ENCODE data around the gene RNF44. TPM values are rescaled to one million over a fixed set of nuclear protein-coding genes. Genes with fewer than 3 reads are reported as not detected.
"Not testable (repeated sequence)": the region's sequence is repeated elsewhere in the genome, so short reads cannot be mapped to it uniquely, and the experiment has no call there.

Gene RNF44
- total RNA-seq, 1 donor from 2014 or later, result 24.1 TPM

DNA sequence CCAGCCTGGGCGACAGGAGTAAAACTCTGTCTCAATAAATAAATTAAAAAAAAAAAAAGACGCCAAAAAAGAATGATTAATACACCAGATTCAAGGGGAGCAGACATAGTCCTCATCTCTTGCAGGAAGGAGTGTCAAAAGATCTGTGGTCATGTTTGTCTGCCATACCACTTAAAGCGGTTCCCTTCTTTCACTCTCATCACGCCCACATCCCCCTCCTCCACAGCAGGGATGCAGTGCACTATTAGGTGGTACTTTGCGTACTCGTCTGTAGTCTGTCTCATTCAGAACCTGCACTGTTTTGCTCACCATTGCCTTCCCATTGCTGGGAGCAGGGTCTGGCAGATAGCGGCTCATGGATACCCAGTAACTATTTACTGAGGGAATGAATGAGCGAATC, 23.2 kb upstream of the RNF44 start:
- no peak overlapping the region for H3K4me3 ChIP-seq
- no peak overlapping the region for H3K27ac ChIP-seq
- DNase-seq (ENCODE audit: low spot score in 2 of 2), result no peak
- intact Hi-C loops (cut with DNase I), result no loop called here
- no peaks in the 10 kb centered on the region for H3K36me3 ChIP-seq
- TF ChIP-seq, protein P1, sequence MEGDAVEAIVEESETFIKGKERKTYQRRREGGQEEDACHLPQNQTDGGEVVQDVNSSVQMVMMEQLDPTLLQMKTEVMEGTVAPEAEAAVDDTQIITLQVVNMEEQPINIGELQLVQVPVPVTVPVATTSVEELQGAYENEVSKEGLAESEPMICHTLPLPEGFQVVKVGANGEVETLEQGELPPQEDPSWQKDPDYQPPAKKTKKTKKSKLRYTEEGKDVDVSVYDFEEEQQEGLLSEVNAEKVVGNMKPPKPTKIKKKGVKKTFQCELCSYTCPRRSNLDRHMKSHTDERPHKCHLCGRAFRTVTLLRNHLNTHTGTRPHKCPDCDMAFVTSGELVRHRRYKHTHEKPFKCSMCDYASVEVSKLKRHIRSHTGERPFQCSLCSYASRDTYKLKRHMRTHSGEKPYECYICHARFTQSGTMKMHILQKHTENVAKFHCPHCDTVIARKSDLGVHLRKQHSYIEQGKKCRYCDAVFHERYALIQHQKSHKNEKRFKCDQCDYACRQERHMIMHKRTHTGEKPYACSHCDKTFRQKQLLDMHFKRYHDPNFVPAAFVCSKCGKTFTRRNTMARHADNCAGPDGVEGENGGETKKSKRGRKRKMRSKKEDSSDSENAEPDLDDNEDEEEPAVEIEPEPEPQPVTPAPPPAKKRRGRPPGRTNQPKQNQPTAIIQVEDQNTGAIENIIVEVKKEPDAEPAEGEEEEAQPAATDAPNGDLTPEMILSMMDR (IDR thresholded peaks at IDR 0.05), result no peak
- no peaks in the 10 kb centered on the region for H3K27me3 ChIP-seq
- H3K9me3 ChIP-seq, result no peaks in the 10 kb centered on the region
- H3K4me1 ChIP-seq, result no peaks in the 10 kb centered on the region

DNA sequence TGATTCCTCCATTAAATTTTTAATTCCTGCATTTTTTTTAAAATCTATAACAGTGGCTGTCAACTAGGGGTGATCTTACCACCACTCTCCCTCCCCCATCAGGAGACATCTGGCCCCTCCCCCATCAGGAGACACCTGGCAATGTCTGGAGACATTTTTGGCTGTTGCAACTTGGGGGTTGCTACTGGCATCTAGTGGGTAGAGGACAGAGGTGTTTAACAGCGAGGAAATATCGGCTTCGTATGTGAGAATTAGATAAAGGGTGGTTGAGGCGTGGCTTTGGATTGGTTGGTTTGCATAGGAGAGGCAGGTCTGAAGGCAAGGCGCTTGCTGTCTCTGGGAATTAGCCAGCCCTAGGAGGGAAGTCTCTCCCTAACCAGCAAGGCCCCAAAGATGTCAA, 22.5 kb upstream of the RNF44 start:
- Histone ChIP-seq H3K27ac (no peak overlapping the region), H3K4me1 (no peaks in the 10 kb centered on the region), H3K27me3 (no peaks in the 10 kb centered on the region), H3K4me3 (no peak overlapping the region), H3K36me3 (no peaks in the 10 kb centered on the region), H3K9me3 (no peaks in the 10 kb centered on the region)
- intact Hi-C loops (cut with DNase I), result no loop called here
- TF ChIP-seq, protein P1 (IDR thresholded peaks at IDR 0.05), result no peak
- no peak for DNase-seq (ENCODE audit: low spot score in 2 of 2)

DNA sequence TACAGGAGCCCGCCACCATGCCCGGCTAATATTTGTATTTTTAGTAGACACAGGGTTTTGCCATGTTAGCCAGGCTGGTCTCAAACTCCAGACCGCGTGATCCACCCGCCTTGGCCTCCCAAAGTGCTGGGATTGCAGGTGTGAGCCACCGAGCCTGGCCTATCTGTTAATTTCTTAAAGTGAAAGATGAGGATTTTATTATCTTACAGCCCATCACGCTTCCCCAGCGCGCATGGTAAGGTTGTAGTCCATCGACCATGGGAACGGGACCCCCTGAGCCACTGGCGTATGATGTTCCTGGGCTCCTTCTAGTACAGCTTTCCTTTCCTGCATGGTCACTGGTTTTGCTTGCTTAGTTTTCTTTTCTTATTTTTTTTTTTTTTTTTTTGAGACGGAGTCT, 20.6 kb upstream of the RNF44 start:
- no peaks in the 10 kb centered on the region for H3K4me1 ChIP-seq
- TF ChIP-seq, protein P1 (IDR thresholded peaks at IDR 0.05), result no peak
- no peaks in the 10 kb centered on the region for H3K36me3 ChIP-seq
- no peaks in the 10 kb centered on the region for H3K9me3 ChIP-seq
- no peaks in the 10 kb centered on the region for H3K27me3 ChIP-seq
- H3K4me3 ChIP-seq, result no peak overlapping the region
- H3K27ac ChIP-seq, result no peak overlapping the region
- intact Hi-C loops (cut with DNase I), result no loop called here
- no peak for DNase-seq (ENCODE audit: low spot score in 2 of 2)

DNA sequence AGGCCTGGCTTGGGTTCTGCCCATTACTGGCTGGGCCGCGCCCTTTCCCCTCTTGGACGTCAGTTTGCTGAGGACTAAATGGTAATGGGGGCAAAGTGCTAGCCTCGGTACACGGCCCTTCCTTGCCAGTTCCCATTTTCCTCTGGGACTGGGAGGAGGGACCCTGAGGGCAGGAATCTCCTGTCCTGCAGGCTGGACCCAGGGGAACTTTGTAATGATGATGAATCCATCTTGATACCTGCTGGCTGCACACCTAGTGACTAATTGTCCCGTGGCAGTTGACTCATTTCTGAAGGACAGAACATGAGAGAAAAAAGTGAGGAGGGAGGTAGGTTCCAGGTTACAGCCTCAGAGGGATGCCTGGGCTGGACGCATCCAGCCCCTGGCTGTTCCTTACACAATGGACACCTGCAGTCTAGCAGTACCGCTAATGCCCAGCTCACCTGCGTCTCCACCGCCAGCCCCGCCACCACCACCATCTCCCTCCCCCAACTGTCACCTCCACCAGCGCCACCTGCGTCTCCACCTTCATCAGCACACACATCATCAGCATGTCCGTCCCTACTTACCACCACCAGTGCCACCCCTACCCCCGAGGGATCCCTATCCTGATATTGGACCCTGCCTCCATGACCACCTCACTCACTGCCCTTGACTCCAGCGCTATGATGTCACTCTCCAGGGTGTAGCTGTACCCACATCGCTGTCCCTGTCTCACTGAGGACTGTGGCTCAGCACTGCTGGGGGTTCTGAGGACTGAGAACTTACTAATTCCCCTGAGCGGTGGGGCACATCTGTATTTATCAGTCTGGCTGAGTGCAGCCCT, 16.3 kb upstream of the RNF44 start:
- no peaks in the 10 kb centered on the region for H3K27me3 ChIP-seq
- H3K4me3 ChIP-seq, result no peak overlapping the region
- no peak for DNase-seq (ENCODE audit: low spot score in 2 of 2)
- no peaks in the 10 kb centered on the region for H3K4me1 ChIP-seq
- no peak overlapping the region for H3K27ac ChIP-seq
- intact Hi-C loops (cut with DNase I), result no loop called here
- H3K36me3 ChIP-seq, result no peaks in the 10 kb centered on the region
- H3K9me3 ChIP-seq, result no peaks in the 10 kb centered on the region
- TF ChIP-seq, protein P1 (IDR thresholded peaks at IDR 0.05), result no peak

DNA sequence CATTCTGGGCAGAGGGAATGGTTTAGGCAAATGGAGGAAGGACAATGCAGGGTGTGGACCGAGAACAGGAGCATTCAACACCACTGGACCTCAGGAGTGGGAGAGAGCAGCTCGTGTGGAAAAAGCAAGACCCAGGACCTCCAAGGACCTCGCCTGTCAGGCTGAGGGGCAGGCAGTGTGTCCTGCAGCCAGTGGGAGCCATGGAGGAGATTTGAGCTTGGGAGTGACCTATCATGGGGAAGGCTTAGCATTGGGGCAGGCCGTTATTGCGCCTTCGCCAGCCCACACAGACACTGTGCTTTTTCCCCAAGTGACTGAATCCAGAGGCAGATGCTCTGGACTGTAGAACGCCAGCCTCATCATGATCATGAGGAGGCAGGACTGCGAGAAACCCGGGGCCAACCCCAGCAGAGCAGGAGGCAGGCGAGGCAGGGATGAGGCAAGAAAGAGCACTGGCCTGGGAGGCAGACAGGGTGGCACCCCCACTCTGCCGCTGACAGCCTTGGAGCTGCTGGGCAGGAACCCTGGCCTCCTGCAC, 15.2 kb upstream of the RNF44 start:
- intact Hi-C loops (cut with DNase I), result no loop called here
- no peaks in the 10 kb centered on the region for H3K27me3 ChIP-seq
- no peaks in the 10 kb centered on the region for H3K36me3 ChIP-seq
- no peaks in the 10 kb centered on the region for H3K4me1 ChIP-seq
- DNase-seq (ENCODE audit: low spot score in 2 of 2), result no peak
- no peak overlapping the region for H3K4me3 ChIP-seq
- TF ChIP-seq, protein P1 (IDR thresholded peaks at IDR 0.05), result no peak
- H3K9me3 ChIP-seq, result no peaks in the 10 kb centered on the region
- no peak overlapping the region for H3K27ac ChIP-seq

DNA sequence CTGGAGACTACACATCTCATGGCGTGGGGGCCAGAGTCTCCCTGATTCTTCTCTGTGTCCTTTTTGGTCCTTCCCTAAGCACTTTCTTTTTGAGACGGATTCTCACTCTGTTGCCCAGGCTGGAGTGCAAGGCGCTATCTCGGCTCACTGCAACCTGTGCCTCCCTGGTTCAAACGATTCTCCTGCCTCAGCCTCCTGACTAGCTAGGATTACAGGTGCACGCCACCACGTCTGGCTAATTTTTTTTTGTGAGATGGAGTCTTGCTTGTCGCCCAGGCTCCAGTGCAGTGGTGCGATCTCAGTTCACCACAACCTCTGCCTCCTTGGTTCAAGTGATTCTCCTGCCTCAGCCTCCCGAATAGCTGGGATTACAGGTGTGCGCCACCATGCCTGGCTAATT, 13.7 kb upstream of the RNF44 start:
- H3K27ac ChIP-seq; H3K4me3 ChIP-seq; H3K9me3 ChIP-seq; DNase-seq (ENCODE audit: low spot score in 2 of 2); intact Hi-C loops (cut with DNase I); H3K36me3 ChIP-seq; H3K4me1 ChIP-seq; H3K27me3 ChIP-seq: not testable (repeated sequence)
